Left cardiac atrium (tissue), 4 donors: ENCODE results near the gene BPIFB3. TPM values are rescaled to one million over a fixed set of nuclear protein-coding genes. Genes with fewer than 3 reads are reported as not detected.
"Not testable (repeated sequence)": the region's sequence is repeated elsewhere in the genome, so short reads cannot be mapped to it uniquely, and the experiment has no call there.

Experiments
- ATAC-seq, 2 donors: fragments of 200-7000 bp; cut with Tn5 transposase; one replicate each; pipeline ENCODE4 v1.9.1; 2020; ENCODE audit warnings: mild to moderate bottlenecking in 2 of 2, moderate library complexity in 2 of 2
- DNase-seq: peaks from one replicate; pipeline ENCODE4 v3.0.0-alpha.2; 2020
- intact Hi-C, 2 donors: fragments of 100-400 bp; cut with DNase I; formaldehyde crosslinking; loops; one replicate each; pipeline versions ENCODE4 v1.14.1 to v1.15.1; 2022 to 2023
- total RNA-seq, 2 donors: library from RNA; stranded (reverse); fragmentation: NEBNext Ultra II Directional; extraction: Animal tissue kit (Norgen Biotek cat#: 25700); gene quantifications; one replicate each; pipeline ENCODE4 v1.2.1, GENCODE V29; 2021
- donor health status: DM: no; HTN: yes; CAD: no.
- donor health status: DM: no; HTN: yes; CAD: no; lungs with severe emphysema.
- donor health status: DM: yes; HTN: yes; CAD: no.
- donor health status: Dilated cardiomyopathy.

Gene BPIFB3
- total RNA-seq, 2 donors from 2014 or later: not detected

DNA sequence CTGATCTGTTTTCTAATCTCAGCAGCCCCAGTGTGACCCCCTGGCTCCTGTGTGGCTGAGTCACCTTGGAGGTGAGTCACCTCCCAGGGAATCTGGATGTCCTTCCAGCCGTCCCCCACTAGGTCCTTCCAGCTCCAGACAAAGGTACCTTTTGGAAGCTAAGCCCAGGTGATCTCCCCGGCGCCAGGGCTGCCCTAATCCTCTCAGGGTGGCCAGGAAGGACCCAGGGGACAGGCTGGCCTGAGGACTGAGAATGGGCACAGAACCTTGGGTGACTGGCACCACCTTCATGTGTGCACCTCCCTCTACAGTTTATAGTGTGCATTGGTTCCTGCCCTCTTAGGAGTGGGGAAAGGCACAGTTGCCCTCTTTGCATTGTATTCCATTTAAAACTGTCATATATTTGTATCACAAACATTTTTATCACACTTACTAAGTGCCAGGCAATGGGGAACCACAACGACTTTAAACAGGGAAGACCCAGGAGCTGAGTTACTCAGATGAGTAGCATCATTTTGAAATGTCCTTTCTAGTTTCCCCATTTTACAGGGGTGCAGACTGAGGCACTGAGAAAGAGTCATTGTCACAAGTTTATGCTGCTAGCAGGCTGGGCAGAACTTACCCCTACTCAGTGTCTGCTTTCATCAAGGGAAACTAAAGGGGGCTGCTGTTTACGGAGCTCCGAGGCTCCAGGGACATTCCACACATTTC is 23.1 kb downstream of the BPIFB3 start:
- no peak for ATAC-seq
- intact Hi-C loops: no loop called here

DNA sequence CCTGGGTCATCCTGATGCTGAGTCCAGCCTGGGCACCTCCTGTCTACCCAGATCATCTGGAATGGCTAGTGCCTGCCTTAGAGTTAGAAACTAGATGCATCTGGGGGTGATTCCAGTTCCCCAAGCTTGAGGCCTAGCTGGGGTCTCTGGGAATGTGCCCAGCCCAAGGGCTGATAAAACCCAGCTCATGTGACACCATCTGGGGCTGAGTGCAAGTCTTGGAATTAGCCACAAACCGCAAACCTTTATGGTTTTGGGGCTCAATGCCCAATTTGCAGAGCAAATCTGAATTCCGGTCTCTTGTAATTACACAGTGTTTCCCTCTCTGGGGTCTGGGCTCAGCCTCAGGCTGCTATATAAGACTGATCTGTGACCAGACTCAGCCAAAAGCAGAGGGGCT is 25.6 kb downstream of the BPIFB3 start, which contains the start of gene BPIFB4:
BPIFB4 (plus strand) TSS at position 385 of the 400 bp plus-strand sequence. CDS start 1,884 bp downstream, outside the sequence.
- intact Hi-C loops: no loop called here
- DNase-seq (no peak), ATAC-seq (no peak)

More for the DNA sequence above, 23.1 kb downstream of the BPIFB3 start:
- no peak for DNase-seq

DNA sequence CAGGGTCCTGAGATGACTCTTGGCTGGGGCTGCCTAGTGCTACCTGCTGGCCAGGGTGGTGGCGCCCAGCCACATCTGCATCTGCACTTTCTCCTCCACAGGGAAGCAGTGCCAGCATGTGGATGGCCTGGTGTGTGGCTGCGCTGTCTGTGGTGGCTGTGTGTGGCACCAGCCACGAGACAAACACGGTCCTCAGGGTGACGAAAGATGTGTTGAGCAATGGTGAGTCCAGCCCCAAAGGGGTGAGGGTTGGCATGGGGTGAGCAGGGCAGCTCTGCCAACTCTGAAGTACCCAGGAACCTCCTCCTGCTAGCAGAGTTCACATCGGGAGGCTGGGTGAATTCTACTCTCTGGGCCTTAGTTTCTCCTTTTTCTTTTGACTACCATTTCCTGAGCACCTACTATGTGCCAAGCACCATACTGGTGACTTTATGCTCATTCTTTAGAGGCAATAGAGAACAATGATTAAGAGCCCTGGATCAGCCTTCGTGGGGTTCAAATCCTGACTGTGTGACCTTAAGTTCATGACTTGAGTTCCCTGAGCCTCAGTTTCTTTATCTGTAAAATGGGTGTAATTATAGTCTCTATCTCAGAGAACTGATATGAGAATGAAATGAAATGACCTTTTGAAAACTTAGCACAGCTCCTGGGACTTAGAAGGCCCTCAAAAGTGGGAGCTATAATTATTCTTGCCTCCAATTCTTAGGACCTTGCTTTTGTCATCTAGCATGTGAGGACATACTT is 27.9 kb downstream of the BPIFB3 start:
- intact Hi-C loops: no loop called here
- ATAC-seq (peak in 1 of 2 donors; percentile 91), DNase-seq (no peak)

DNA sequence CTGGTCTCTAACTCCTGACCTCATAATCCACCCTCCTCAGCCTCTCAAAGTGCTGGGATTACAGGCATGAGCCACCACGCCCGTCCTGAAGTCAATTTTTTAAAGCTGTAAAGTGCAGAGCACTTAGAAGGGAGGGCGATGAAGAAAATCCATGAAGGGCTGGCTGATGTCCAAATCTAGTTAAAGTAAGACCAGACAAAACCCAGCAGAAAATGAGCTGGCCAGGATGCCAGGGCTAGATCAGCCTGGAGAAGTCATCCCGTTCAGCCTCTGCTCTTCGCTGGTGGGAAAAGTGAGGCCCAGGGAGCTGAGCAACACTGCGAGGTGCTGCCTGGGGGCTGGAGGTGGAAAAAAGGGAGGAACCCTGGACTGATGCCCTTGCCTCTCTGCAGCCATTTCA is 28.8 kb downstream of the BPIFB3 start:
- intact Hi-C loops: no loop called here
- DNase-seq: no peak
- ATAC-seq: no peak

DNA sequence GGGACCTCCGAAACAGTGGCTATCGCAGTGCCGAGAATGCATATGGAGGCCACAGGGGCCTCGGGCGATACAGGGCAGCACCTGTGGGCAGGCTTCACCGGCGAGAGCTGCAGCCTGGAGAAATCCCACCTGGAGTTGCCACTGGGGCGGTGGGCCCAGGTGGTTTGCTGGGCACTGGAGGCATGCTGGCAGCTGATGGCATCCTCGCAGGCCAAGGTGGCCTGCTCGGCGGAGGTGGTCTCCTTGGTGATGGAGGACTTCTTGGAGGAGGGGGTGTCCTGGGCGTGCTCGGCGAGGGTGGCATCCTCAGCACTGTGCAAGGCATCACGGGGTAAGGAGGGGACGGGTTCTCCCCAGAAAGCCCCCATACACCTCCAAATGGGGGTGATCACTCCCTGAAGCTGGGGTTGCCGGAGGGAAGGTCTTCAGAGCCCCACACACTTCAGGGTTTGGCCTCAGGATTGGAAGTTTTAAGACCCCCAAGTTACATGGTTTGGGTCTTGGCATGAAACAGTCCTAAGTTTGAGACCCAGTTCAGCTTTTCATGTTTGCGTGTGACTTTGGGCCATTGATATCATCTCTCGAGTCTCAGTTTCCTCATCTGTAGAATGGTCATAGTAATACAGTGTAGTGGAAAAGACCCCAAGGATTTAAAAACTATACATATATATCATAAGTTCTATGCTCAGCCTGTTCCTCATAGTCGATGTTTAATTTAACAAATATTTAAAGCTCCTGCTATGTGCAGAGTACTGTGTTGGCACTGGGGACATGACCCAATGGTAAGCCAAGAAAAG is 30.0 kb downstream of the BPIFB3 start:
- intact Hi-C loops: no loop called here
- no peak for DNase-seq
- ATAC-seq: no peak

DNA sequence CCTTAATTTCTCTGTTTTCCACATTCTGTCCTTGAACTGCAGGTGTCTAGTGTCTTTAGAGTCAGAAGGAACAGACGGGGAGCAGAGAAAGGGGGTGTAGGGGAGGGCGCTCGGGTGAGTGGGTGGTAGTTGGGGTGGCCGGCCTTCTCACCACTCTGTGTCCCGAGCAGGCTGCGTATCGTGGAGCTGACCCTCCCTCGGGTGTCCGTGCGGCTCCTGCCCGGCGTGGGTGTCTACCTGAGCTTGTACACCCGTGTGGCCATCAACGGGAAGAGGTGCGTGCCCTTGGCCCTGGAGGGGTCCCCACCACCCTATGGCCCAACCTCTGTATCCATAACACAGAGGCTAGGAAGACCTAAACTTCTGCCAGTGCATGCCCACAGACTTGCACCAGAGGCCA is 31.0 kb downstream of the BPIFB3 start:
- ATAC-seq: no peak
- no peak for DNase-seq
- intact Hi-C loops: no loop called here

DNA sequence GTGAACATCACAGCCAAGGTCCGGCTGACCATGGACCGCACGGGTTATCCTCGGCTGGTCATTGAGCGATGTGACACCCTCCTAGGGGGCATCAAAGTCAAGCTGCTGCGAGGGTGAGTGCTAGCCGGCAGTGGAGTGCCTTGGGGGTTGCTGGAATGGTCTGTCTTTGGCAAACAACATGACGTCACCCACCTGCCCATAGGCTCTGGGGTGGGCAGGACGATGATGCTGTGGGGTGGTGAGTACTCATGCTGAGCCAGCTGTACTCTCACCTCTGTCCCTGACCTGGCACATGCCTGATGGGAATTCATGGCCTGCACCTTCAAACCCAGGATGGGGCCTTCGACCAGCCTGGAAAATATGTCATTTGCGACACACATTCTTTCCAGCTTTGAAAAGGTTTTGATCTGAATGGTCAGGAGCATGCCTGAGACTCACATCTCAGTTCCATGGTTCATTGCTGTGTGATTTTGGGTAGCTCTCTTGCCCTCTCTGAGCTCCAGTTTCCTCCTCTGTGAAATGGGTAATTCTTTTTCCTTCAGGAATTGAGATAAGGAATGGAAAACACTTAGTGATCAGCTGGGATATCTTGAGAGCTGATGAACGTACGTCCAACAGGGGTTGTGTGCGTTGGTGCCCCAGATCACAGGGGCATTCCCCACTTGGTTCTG is 32.5 kb downstream of the BPIFB3 start:
- ATAC-seq: no peak

DNA sequence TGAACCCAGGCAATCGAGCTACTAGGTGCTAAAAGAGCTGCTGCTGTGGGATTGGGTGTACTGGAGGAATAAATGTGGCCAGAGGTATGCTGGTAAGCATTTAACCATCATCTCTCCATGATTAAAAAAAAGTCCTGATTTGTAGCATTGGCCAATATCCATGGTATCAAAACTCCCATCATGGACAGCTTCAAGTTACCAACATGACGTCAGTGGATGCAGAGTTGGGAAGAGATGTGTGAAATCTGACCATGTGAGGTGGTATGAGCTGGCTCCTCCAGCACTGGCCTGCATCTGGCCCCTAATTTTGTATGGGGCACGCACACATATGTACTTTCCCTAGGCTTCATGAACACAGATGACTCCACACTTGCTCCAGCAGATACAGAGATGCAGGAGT is 37.4 kb downstream of the BPIFB3 start:
- intact Hi-C loops: loop anchor here in 1 of 2 donors (10.0 kb wide), 2 partner anchors 186 to 296 kb away; no protein-coding TSS in a partner anchor
- DNase-seq (no peak), ATAC-seq (no peak)

More for the DNA sequence above, 32.5 kb downstream of the BPIFB3 start:
- no peak for DNase-seq
- intact Hi-C loops: no loop called here

DNA sequence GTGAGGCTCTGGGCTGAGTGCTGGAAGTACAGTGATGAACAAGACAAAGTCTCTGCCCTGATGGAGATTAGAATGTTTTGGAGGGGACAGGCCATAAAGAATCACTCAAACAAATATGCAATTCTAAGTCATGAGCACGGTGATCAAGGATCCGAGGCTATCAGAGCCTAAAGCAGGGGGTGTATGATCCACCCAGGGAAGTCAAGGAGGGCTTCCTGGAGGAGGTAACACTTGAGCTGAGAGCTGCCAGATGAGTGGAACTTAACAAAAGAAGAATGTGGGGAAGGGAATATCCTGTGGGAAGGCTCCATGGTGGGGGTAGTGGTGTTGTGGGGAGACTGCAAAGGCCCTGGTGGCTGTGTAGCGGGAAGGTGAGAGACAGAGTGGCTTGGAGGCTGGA is 38.0 kb downstream of the BPIFB3 start:
- ATAC-seq: no peak
- intact Hi-C loops: loop anchor here in 1 of 2 donors (10.0 kb wide), 2 partner anchors 187 to 297 kb away; no protein-coding TSS in a partner anchor
- DNase-seq: no peak

DNA sequence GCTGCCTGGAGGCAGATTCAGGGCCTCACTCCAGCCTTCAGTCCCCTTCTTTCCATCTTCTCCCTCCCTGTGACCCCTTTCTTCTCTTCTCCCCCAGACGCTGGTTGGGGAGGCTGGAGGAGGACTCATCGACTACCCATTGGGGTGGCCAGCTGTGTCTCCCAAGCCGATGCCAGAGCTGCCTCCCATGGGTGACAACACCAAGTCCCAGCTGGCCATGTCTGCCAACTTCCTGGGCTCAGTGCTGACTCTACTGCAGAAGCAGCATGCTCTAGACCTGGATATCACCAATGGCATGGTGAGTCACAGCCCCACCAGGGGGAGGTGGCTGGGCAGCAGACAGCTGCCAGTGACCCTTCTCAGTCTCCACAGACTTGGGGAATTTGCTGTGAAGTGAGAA is 38.7 kb downstream of the BPIFB3 start:
- intact Hi-C loops: loop anchor here in 1 of 2 donors (10.0 kb wide), 2 partner anchors 188 to 298 kb away; no protein-coding TSS in a partner anchor
- ATAC-seq (no peak), DNase-seq (no peak)

DNA sequence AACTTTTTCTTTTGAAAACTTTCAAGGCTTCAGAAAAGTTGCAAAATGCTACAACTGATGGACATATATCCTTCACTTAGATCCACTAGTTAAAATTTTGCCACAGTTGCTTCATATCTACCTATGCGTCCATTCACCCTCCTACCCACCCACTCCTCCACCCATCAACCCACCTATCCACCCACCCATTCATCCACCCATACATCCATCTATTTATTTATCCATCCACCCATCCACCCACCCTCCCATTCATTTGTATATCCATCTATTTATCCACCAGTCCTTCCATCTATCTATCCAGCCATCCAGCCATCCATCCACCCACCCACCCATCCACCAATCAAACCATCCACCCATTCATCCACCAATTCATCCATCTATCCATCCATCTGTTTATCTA is 39.4 kb downstream of the BPIFB3 start:
- no peak for DNase-seq
- intact Hi-C loops: loop anchor here in 1 of 2 donors (10.0 kb wide), 2 partner anchors 188 to 298 kb away; no protein-coding TSS in a partner anchor
- no peak for ATAC-seq

DNA sequence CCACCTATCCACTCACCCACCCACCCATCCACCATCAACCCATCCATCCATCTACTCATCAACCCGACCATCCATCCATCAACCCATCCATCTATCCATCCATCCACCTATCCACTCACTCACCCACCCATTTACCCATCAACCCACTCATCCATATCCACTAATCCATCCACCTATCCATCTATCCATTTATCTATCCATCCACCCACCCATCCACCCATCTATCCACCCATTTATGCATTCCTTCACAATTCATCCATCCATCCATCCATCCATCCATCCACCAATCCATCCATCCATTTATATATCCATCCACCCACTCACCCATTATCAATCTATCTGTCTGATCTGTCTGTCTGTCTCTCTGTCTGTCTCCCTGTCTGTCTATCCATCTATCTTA is 39.9 kb downstream of the BPIFB3 start:
- intact Hi-C loops: loop anchor here in 1 of 2 donors (10.0 kb wide), 2 partner anchors 189 to 299 kb away; no protein-coding TSS in a partner anchor

DNA sequence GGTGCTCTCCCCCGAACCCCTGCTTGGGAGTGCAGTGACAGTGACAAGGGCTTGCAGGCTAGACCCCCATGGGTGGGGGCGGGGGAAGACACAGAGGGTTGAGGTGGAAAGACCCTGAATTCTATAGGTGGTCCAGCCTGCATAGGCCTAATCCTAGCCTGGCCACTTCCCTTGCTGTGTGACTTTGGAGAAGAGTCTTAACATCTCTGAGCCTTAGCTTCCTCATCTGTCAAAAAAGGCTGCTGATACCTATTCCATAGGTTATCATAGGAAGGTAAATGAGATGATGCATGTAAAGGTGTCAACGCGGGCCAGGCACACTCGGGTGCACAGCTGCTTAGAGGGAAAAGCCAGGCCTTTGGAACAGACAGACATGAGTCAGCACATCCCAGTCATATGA is 41.5 kb downstream of the BPIFB3 start:
- no peak for DNase-seq
- intact Hi-C loops: loop anchor here (5.0 to 10.0 kb wide), 3 partner anchors 190 to 303 kb away; no protein-coding TSS in a partner anchor

More for the DNA sequence above, 39.9 kb downstream of the BPIFB3 start:
- DNase-seq (no peak), ATAC-seq (no peak)

DNA sequence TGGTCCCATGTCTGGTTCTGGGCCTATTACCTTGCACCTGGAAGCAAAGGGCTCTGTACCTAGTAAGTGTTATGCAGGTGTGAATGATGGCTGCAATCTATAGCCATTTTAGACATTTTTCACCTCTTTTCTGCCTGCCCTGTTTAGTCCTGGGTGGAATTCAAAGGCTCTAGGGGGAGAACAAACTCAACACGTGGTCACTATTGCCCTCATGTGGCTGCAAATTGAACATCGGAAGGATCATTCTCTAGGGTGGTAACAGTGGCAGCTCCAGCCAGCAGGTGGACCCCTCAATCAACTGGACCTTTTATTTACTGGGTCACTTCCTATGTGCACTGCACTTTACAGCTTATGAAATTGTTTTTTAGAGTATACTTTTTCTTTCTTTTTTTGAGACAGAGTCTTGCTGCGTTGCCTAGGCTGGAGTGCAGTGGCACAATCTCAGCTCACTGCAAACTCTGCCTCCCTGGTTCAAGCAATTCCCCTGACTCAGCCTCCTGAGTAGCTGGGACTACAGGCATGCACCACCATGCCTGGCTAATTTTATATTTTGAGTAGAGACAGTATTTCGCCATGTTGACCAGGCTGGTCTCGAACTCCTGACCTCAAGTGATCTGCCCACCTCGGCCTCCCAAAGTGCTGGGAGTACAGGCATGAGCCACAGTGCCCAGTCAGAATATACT is 42.3 kb downstream of the BPIFB3 start:
- intact Hi-C loops: loop anchor here (2.0 to 10.0 kb wide), 4 partner anchors 191 to 304 kb away; no protein-coding TSS in a partner anchor
- DNase-seq: not testable (repeated sequence)
- ATAC-seq: peak; percentile 68 to 69

More for the DNA sequence above, 41.5 kb downstream of the BPIFB3 start:
- no peak for ATAC-seq

DNA sequence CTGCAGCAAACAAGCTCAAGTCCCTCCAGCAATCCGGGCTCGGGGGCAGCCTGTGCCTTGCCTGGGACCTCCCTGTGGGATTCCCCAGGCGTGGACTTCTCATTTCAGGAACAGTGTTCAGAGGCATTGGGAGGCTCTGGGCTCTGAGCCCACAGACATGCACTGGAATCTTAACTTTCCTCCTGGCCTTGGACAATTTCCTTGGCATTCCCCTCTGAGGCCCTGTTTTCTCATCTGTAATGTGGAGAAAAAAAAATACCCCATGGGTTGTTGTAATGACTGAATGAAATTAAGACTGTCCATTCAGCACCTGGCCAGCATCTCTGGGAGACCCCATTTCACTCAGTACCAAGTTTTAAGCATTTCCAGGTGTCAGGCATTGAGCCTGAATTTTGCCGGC is 43.3 kb downstream of the BPIFB3 start:
- no peak for DNase-seq
- intact Hi-C loops: loop anchor here (2.0 to 10.0 kb wide), 4 partner anchors 192 to 305 kb away; no protein-coding TSS in a partner anchor
- peak in 1 of 2 donors; percentile 73 for ATAC-seq

DNA sequence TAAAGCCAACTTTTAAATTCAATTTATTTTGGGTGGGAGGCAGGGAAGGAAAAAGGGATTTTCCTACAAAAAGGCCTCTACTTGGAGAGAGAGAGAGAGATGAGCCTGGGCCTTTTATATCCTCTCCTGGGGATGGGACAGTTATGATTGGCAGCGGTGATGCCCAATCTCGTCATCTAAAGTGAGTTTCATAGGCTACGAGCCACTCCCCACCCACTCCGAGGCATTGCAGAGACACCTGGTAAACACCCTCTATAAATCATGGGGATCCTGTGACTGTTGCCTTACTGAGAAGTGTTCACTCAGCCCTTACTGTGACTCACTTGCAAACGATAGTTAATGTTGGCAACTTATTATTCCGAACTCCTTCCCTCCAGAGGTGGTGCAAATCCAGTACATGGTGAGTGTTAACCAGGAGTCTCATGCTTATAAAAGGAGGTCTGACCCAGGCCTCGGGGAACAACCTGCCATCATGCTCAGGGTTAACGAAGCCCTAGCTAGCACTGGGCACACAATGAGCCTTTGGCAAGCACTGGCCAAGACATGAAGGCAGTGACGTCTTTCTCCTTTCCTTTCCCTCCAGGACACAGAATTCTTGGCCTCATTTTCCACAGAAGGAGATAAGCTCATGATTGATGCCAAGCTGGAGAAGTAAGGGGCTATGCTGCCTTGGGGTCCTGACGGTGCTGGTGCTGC is 46.3 kb downstream of the BPIFB3 start:
- intact Hi-C loops: loop anchor here (5.0 to 10.0 kb wide), 3 partner anchors 195 to 308 kb away; no protein-coding TSS in a partner anchor
- DNase-seq (no peak), ATAC-seq (peak in 1 of 2 donors; percentile 24)

DNA sequence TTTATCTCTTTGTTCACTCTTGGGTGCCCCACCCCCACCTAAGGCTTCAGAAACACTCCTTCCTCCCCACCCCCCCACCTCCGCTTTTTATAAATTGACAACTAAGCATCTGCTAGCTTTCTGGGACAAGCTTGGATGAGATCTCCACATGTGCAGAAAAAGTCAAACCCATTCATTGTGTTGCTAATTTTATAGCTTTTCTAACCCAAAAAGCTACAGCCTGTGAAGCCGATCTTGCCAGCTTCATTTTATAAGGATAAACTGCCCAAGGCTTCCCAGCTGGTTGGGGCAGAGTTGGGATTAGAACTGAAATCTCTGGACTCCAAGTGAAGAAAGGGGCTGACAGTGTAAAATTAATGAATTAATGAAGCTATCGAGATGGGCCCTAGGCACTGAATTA is 49.9 kb downstream of the BPIFB3 start:
- no peak for ATAC-seq
- no peak for DNase-seq
- intact Hi-C loops: no loop called here
